A673 (cell line): ENCODE results near the gene IQCE. TPM values are rescaled to one million over a fixed set of nuclear protein-coding genes. Genes with fewer than 3 reads are reported as not detected.

Experiments used
- BruUV-seq: library from RNA; stranded (reverse); fragments of 400-500 nt; replicated peaks from 2 replicates; lab custom pipeline; 2021; lab: Mats Ljungman, UMichigan
- CTCF ChIA-PET: fragments of 300-600 bp; sonication (Branson Sonifier 250); formaldehyde crosslinking; loops from one replicate; lab custom pipeline; 2022; ENCODE audit warnings: antibody characterized with exemption; lab: Charles Lee
- POLR2A ChIA-PET: fragments of 300-600 bp; sonication (Branson Sonifier 250); formaldehyde crosslinking; loops from one replicate; lab custom pipeline; 2022; ENCODE audit warnings: antibody characterized with exemption; ENCODE audit not compliant: low non-redundant PET; lab: Charles Lee
- DNase-seq: peaks from one replicate; pipeline ENCODE4 v3.0.0-alpha.2; 2015; ENCODE audit warnings: low spot score
- H3K27ac ChIP-seq: fragments of 200-600 bp; sonication (generic); 2 replicates; pipeline ENCODE4 v1.5.1; 2016; ENCODE audit warnings: mixed run types, low read depth, mild to moderate bottlenecking, mixed read lengths, antibody characterized with exemption, low read length; ENCODE audit not compliant: poor library complexity, severe bottlenecking
- H3K27me3 ChIP-seq: fragments of 200-600 bp; sonication (generic); replicated peaks from 2 replicates; pipeline ENCODE4 v1.6.1; 2017; ENCODE audit warnings: mixed run types, low read depth, mild to moderate bottlenecking, mixed read lengths, antibody characterized with exemption, low read length; ENCODE audit not compliant: insufficient read depth, poor library complexity
- H3K36me3 ChIP-seq: fragments of 200-600 bp; sonication (generic); 2 replicates; pipeline ENCODE4 v1.6.1; 2016; ENCODE audit warnings: mixed run types, mild to moderate bottlenecking, mixed read lengths, antibody characterized with exemption, low read length; ENCODE audit not compliant: insufficient read depth, poor library complexity, severe bottlenecking
- H3K4me1 ChIP-seq: fragments of 200-600 bp; sonication (generic); 2 replicates; pipeline ENCODE4 v1.6.1; 2017; ENCODE audit warnings: mixed run types, mild to moderate bottlenecking, mixed read lengths, antibody characterized with exemption, low read length; ENCODE audit not compliant: insufficient read depth, poor library complexity, severe bottlenecking
- H3K4me3 ChIP-seq: fragments of 200-600 bp; sonication (generic); 2 replicates; pipeline ENCODE4 v1.5.1; 2016; ENCODE audit warnings: low read depth, mixed run types, mild to moderate bottlenecking, mixed read lengths, low read length; ENCODE audit not compliant: poor library complexity, severe bottlenecking
- H3K9me3 ChIP-seq: fragments of 200-600 bp; sonication (generic); 2 replicates; pipeline ENCODE4 v1.6.1; 2016; ENCODE audit warnings: mixed run types, low read depth, mild to moderate bottlenecking, mixed read lengths, antibody characterized with exemption, low read length; ENCODE audit not compliant: poor library complexity, severe bottlenecking
- EZH2 ChIP-seq: fragments of 200-600 bp; sonication (generic); IDR thresholded peaks from 2 replicates; pipeline ENCODE4 v1.6.1; 2017; ENCODE audit warnings: borderline replicate concordance, low read depth, mild to moderate bottlenecking, mixed read lengths, antibody characterized with exemption, low read length; ENCODE audit not compliant: poor library complexity, severe bottlenecking
- intact Hi-C: fragments of 100-400 bp; cut with micrococcal nuclease; formaldehyde crosslinking; loops from one replicate; pipeline ENCODE4 v1.10.0; 2022; ENCODE audit not compliant: unreplicated experiment
- total RNA-seq: library from RNA; stranded (reverse); gene quantifications from 2 replicates; pipeline ENCODE4 v1.2.3, GENCODE V29; 2021
- TF ChIP-seq, protein P1 (sequence below): fragments of 300-800, 200-600 bp; sonication (generic); conservative IDR thresholded peaks from 2 replicates; pipeline ENCODE4 v1.5.1; 2017; ENCODE audit warnings: low read depth, mild to moderate bottlenecking, antibody characterized with exemption, low read length, moderate library complexity, mixed read lengths

IQCE gene
- total RNA-seq, 1 experiment from 2014 or later = 35.4 TPM

DNA sequence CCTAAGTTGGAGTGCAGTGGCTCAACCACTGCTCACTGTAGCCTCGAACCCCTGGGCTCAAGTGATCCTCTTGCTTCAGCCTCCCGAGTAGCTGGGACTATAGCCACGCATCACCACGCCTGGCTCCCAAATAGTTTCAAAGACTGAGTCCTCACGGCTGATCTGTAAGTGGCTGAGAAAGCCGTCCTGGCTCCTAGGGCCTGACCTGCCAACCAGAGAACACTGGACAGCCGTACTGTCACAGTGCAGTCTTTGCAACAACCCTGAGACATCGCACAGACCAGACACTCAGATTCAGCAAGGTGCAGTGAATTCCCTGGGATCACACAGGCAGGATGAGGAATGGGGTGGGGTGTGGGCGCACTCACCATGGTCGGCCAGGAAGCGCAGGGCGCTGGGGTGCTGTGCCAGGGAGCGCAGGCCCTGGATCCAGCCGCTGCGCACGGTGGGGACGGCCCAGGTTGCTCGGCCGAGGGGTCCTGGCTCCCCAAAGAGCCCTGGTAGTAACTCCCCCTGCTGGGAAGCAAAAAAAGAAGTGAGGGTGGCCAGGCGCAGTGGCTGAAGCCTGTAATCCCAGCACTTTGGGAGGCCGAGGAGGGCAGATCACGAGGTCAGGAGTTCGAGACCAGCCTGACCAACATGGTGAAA lies 14.1 kb upstream of the IQCE start:
- TF ChIP-seq EZH2 = no peak
- TF ChIP-seq, protein P1, sequence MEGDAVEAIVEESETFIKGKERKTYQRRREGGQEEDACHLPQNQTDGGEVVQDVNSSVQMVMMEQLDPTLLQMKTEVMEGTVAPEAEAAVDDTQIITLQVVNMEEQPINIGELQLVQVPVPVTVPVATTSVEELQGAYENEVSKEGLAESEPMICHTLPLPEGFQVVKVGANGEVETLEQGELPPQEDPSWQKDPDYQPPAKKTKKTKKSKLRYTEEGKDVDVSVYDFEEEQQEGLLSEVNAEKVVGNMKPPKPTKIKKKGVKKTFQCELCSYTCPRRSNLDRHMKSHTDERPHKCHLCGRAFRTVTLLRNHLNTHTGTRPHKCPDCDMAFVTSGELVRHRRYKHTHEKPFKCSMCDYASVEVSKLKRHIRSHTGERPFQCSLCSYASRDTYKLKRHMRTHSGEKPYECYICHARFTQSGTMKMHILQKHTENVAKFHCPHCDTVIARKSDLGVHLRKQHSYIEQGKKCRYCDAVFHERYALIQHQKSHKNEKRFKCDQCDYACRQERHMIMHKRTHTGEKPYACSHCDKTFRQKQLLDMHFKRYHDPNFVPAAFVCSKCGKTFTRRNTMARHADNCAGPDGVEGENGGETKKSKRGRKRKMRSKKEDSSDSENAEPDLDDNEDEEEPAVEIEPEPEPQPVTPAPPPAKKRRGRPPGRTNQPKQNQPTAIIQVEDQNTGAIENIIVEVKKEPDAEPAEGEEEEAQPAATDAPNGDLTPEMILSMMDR = no peak
- no TSS peak for BruUV-seq
- Histone ChIP-seq H3K36me3 (peaks cover 69% of the 10 kb centered on the region), H3K9me3 (no peaks in the 10 kb centered on the region), H3K4me1 (no peaks in the 10 kb centered on the region), H3K27ac (no peak overlapping the region), H3K4me3 (no peak overlapping the region), H3K27me3 (no peaks in the 10 kb centered on the region)
- ChIA-PET POLR2A (no interaction called here), CTCF (no interaction called here)
- intact Hi-C loops = no loop called here
- no peak for DNase-seq

DNA sequence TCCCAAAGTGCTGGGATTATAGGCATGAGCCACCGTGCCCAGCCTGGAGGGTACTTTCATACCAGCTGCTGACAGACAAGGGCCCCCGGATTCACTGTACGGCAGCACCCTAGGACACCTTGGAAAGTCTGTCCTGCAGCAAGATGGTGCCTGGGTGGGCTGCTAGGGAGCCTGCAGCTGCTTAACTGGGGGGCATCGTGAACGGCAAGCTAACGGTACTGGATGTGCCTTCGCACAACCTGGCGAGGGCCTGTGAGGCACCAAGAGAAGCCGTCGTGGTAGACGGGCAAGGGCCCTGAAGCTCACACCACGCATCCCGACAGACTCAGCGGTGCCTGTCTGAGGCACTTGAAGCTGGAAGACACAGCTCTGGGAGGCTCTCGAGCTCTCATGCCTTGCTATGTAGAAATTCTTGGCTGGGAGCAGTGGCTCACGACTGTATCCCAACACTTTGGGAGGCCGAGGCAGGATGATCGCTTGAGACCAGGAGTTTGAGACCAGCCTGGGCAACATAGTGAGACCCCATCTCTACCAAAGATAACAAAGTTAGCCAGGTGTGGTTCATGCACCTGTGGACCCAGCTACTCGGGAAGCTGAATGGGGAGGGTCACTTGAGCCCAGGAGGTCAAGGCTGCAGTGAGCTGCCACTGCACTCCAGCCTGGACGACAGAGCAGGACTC lies 12.9 kb upstream of the IQCE start:
- BruUV-seq = no TSS peak
- no peaks in the 10 kb centered on the region for H3K4me1 ChIP-seq
- ChIA-PET POLR2A (no interaction called here), CTCF (no interaction called here)
- DNase-seq = no peak
- intact Hi-C loops = no loop called here
- no peak overlapping the region for H3K4me3 ChIP-seq
- no peaks in the 10 kb centered on the region for H3K27me3 ChIP-seq
- no peaks in the 10 kb centered on the region for H3K9me3 ChIP-seq
- no peak overlapping the region for H3K27ac ChIP-seq
- TF ChIP-seq, protein P1 = no peak
- TF ChIP-seq EZH2 = no peak
- H3K36me3 ChIP-seq = peaks cover 64% of the 10 kb centered on the region

DNA sequence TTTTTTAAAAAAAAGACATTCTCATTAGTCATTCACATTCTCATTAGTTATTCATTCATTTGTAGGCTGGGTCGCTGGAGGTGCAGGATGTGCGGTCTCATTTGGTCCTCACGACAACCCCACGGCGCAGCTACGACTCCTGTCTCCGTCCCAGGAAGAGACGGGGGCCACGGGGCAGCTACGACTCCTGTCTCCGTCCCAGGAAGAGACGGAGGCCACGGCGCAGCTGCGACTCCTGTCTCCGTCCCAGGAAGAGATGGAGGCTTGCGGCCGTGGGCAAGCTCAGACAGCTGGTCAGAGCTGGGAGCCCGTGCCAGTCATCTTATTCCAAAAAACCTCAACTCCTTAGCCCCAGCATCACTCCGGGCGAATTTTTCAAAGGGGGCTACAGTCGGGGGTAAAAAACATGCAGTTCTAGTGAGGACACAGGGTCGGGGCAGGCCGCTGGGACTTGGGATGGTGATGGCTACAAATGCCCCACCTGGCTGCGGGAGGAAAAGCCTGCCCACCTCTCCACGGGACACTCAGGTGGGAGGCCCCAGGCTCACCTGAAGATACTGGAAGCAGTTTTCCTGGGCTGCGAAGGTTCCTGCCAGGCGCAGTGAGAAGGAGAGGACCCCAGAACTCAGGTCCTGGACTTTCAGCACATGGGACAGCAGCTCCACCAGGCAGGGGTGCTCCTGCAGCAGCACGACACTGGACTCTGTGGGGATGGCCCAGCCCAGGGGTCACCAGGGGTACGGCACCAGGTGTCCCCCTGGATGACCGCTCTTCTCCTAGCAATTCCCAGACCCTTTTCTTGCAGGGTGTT lies 11.8 kb upstream of the IQCE start:
- no peak for TF ChIP-seq EZH2
- TF ChIP-seq, protein P1 = no peak
- H3K27ac ChIP-seq = no peak overlapping the region
- no peaks in the 10 kb centered on the region for H3K4me1 ChIP-seq
- no peaks in the 10 kb centered on the region for H3K9me3 ChIP-seq
- intact Hi-C loops = no loop called here
- peaks cover 55% of the 10 kb centered on the region for H3K36me3 ChIP-seq
- H3K4me3 ChIP-seq = no peak overlapping the region
- H3K27me3 ChIP-seq = no peaks in the 10 kb centered on the region
- no peak for DNase-seq
- POLR2A ChIA-PET = no interaction called here
- CTCF ChIA-PET = interaction anchor here (0.7 kb wide), 1 partner anchor 78 kb away, joined by 4 read pairs; no protein-coding TSS in a partner anchor
- no TSS peak for BruUV-seq
